HG03439 (cell line): Measurements from ENCODE around the gene SGMS1.

ENCODE experiments used
- ATAC-seq: cut with Tn5 transposase; IDR thresholded peaks from one replicate; pipeline ENCODE4 v1.9.1; 2021; ENCODE audit warnings: mild to moderate bottlenecking, moderate library complexity; ENCODE audit not compliant: unreplicated experiment

SGMS1 gene

GRCh38 chr10:50324046-50324445 lies 299.7 kb downstream of the SGMS1 start:
- no peak for ATAC-seq

GRCh38 chr10:50322077-50322476 lies 301.7 kb downstream of the SGMS1 start:
- no peak for ATAC-seq

- ATAC-seq: no peak
Observed at GRCh38 chr10:50318129-50318528, 305.6 kb downstream of the SGMS1 start.

DNA sequence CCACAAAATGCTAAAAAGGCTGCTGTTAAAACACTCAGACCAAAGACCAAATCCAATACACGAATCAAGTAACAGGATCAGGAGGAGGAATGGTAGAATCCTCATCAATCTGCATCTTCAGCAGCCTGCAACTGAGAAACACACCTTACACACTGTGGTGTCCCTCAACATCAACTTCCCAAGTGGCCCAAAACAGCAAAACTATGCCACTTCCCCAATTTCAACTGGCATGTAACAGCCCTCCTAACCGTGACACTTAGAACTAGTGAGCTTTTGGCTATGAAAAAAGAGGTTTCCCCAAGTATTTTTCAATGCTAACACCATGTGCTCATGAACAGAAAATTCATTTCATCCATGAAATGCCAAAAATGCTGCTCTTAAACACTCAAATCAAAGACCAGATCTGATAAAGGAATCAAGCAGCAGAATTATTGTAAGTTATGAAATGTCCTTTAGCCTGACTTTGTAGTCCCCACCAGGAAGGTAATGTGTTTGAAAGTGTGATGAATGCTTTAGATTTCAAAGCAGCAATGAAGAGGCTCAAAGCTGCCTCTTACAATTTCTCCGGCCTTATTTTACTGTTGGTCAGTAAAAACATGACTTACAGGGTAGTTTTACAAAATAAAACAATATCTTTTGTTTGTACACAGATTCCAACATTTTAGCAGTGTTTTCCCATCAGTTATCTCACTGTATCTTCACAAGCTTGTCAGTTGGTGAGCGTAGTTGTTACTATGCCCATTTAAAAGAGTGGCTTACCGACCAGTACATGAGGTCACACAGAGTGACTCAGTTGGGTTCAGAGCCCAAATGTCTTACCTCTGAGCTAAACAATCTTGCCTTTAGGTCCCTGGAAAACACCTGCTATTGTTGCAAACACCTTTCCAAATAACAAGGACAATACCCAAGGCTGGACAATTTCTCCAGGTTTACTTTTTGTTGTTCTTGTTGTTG lies 306.8 kb downstream of the SGMS1 start:
- no peak for ATAC-seq

DNA sequence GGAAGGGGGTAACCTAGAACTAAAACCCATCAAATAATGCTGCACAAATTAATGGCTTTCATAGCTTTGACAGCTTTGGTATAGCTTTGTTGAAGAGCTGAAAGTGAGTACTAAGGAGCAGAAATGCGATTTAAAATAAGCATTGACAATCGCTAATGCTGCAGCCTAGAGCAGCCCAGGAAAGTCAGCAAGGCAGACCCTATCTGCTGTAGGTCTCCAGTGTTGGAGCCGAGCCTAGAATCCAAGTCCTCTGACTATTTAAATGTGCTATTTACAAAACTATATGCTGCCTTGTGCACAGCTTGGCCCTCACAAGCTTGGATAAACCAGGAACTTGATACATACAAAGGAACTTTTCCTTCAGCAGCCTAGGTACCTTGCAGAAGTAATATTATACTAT lies 307.6 kb downstream of the SGMS1 start:
- no peak for ATAC-seq

- no peak for ATAC-seq
Observed at GRCh38 chr10:50315424-50315823, 308.3 kb downstream of the SGMS1 start.

- ATAC-seq: no peak
Observed at GRCh38 chr10:50314169-50315071, 309.3 kb downstream of the SGMS1 start.

DNA sequence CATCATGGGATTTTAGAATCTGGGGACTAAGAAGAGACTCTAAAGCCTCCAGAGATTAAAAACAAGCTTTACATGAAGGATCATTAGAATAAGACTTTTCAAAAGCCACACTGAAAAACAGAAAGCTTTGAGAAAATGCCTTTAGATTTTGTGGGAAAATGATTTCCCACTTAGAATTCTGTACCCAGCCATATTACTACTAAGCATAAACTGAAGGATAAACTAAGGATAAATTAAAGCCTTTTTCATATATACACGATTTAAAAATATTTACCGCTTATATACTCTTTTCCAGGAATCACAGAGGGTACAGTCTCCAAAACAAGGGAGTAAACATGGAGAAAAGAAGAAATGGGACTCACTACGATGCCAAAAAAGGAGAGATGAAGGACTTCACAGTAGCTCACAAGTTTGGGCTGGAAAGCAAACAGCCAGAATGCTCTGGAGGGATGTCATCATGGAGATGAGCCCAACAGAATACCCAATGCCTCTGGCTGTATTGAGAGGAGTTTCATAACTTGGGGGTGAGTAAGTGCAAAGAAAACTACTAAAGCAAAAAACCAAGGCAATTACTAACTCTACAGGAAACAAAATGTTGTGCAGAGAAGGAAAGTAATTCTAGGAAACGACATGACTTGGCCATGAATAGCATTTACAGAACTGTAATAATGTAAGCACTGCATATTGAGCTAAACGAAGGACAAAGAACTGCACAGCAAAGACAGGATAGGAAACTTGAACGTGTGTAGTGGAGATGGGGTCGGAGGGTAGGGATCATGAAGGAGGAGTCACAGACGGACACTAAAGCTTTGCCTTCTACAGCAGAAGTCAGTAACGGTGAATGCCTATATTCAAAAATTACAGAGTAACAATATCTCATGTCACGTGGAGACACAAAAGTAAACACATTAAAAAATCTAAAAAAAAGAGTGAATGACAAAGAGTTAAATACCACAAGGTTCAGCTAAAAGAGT lies 311.0 kb downstream of the SGMS1 start:
- no peak for ATAC-seq

GRCh38 chr10:50310560-50311174 lies 313.1 kb downstream of the SGMS1 start:
- no peak for ATAC-seq

- no peak for ATAC-seq
Observed at GRCh38 chr10:50309342-50309741, 314.4 kb downstream of the SGMS1 start.

- ATAC-seq: no peak
Observed at GRCh38 chr10:50304660-50305059, 319.1 kb downstream of the SGMS1 start.

- ATAC-seq: no peak
Observed at GRCh38 chr10:50299948-50300669, 323.6 kb downstream of the SGMS1 start.

DNA sequence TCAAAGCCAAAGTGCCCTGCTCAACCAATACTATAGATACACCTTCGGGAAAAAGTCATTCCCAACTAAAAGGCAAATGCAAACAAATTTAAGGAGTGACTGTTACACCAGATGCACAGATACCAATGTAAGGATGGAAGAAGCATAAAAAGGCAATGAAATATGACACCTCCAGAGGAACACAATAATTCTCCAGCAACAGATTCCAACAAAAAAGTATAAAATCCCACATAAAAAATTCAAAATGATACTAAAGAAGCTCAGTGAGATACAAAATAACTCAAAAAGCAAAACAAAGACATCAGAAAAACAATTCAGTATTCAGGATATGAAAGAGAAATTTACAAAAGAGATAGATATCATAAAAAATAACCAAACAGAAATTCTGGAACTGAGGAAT lies 328.4 kb downstream of the SGMS1 start:
- no peak for ATAC-seq

GRCh38 chr10:50294582-50294981 lies 329.2 kb downstream of the SGMS1 start:
- ATAC-seq: no peak

DNA sequence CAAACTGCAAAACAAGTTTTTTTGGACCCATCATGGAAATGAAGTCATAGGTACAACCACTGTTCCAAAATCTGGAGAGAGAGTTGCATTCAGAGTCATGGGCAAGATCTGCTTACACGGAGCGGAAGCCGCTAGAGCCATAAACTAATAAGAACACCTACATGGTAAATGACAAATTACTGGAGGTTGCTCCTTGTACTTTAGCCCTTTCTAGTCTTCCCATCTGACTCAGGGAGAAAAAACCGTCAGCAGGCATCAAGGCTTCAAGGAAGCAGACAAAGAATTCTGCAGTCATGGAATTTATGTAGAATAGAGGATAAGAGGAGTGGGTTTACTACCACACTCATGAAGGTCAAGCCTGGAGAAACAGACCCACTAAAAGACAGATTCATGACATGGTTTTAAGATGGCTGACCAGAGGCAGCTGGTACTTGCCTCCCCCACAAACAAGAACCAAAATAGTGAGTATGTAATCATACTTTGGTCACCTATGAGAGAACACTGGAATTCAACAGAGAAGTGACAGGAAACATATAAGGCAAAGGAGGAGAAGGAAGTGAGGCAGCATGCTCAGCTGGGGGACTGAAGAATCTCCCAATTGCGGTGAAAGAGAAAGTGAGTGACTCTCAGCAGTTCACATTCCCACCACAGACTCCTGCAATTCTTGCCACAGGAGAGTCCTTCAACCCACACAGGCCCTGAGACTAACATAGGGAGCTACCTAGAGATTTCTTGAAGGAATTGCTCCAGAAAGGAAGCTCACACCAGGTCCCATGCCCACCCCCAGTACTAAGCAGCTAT lies 330.0 kb downstream of the SGMS1 start:
- no peak for ATAC-seq

DNA sequence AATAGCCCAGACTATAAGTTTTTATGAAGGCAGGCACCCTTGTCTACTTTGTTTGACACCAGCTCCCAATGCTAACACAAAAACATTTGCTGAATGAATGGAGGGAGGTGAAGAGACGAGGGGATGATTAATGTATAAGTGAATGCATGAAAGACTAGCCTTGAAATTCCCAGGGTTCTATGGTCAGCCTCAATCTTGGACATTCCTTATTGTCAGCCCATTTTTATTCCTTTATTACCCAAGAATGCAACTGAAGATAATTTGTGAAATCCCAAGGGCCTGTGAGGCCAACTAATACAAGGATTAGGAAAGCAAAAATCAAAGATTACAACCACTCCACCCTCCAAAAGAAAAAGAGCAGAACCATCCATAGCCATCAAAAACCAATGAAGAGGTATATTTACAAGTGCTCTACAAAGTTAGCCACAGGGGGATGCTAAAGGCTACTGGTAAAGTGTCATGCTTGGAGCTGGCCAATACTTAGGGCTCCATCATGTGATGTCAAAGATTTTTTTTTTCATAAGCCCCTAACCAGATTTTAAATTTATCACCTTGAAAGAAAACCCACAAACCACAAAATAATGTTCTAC lies 332.4 kb downstream of the SGMS1 start:
- ATAC-seq: no peak

DNA sequence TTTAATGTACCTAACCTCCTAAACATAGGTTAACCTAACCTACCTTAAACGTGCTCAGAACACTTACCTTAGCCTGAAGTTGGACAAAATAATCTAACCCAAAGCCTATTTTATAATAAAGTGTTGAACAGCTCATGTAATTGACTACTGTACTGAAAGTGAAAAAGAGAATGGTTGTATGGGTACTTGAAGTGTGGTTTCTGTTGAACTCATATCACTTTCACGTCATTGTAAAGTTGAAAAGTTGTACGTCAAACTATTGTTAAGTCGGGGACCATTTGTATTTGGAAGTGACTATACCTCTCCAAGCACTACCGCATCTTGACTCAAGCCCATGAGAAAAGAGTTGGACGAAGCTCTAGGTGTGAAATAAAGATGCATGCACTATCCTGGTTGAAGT lies 334.6 kb downstream of the SGMS1 start:
- ATAC-seq: no peak
